LoVo (cell line): Measurements from ENCODE around the gene CKAP4.

ENCODE experiments used
- DNase-seq: peaks from one replicate; pipeline ENCODE4 v3.0.0-alpha.2; 2016; ENCODE audit warnings: low spot score

Gene CKAP4

GRCh38 chr12:106274012-106274411 lies 26.2 kb upstream of the CKAP4 start:
- no peak for DNase-seq

- no peak for DNase-seq
These were observed 25.7 kb upstream of the CKAP4 start for GRCh38 chr12:106273491-106273890.

DNA sequence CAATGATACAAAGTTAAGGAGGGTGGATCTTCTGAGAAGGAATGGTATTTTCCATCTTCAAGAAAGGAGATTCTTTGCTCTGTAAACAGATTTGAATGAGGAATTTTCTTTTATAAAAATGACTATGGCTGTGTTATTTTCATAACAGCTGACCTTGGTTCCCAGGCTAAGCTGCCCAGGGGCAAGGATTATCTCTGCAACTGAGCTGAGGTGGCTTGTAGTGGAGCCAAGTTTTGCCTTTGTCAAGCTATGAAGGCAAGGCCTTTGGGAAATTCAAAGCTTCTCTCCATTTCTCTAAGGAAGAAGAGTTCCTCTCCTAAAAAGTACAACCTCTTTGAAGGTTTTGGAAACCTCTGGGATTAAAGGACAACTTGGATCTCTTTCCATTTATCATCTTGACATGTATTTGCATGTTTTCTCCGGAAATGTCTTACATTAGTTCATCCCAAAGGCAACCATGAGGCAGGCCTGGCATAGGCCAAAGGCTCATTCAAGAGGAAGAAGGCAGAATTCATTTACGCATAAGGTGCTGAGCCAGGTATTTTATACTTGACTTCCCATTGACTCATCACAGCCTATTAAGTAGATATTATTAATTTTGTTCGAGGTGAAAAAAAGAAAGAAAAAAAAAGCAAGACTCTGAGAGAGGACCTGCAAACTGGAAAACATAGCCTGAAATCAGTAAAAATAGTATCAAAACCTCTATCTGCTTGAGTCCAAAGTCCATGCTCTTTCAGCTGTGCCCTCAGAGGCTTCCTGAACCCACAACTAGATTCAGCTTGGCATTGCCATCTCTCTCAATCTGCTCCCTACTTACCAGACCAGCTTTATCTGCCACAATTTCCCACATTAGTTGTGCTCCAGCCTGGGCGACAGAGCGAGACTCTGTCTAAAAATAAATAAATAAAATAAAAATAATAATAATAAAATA lies 24.0 kb upstream of the CKAP4 start:
- no peak for DNase-seq

GRCh38 chr12:106269150-106269771 lies 21.4 kb upstream of the CKAP4 start:
- DNase-seq: no peak

DNA sequence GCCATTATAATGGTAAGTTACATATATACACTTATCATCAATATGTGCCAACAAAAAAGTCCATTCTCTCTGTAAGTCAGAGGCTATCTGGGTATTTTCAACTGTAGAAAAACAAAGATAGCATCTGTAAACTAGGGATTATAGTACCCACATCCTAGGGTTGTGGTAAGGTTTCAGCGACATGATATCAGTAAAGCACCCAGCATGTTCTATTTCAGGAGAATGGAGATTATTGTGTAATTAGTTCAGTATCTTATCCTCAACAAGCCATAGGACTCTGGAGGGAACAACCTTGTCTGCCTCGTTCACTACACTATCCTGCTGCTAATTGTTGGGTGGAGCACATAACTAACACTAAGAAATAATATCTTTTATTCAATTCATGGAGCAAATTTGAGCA lies 19.7 kb upstream of the CKAP4 start:
- no peak for DNase-seq

DNA sequence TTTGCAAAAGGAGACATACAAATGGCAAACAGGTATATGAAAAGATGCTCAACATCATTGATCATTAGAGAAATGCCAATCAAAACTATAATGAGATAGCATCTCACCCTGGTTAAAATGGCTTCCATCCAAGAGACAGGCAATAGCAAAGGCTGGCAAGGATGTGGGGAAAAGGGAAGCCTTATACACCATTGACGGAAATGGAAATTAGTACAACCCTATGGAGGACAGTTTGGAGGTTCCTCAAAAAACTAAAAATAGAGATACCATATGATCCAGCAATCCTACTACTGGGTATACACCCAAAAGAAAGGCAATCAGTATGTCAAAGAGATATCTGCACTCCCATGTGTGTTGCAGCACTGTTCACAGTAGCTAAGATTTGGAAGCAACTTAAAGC lies 17.3 kb upstream of the CKAP4 start:
- no peak for DNase-seq

DNA sequence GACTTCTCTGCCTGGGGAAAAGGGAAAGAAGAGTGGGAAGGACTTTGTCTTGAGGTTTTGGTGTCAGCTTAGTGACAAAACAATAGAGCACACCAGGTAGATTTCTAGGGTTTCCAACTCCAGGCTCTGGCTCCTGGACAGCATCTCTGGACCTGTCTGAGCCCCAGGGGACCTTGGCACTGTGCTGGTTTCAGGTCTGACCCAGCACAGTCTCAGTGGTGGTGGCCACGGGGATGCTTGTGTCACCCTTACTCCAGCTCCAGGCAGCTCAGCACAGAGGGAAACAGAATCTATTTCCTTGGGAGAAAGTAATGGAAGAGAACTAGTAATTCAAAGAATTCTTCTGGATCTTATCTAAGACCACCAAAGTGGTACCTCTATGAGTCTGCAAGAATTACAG lies 11.1 kb upstream of the CKAP4 start:
- DNase-seq: no peak

DNA sequence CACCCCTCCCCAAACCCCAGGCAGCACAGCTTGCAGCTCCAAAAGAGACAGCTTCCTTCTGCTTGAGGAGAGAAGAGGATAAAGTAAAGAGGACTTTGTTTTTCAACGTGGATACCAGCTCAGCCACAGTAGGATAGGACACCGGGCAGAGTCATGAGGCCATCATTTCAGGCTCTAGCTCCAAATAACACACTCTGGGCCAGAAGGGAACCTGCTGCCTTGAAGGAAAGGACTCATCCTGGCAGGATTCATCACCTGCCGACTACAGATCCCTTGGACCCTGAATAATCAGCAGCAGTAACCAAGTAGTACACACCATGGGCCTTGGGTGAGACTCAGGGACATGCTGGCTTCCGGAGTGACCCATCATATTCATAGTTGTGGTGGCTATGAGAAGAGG lies 10.4 kb upstream of the CKAP4 start:
- DNase-seq: no peak

DNA sequence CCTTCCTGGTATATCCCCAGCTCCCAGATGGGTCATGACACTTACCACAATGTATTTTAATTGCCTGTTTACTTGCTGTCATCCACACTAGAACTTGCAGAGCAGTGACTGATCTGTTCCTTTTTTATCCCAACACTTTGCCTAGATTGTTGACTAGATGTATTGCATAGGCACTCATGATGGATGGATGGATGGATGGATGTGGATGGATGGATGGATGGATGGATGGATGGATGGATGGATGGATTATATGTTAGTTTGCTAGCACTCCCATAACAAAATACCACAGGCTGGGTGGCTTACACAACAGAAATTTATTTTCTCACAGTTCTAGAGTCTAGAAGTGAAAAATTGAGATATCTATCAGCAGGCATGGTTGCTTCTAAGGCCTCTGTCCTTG lies 8.7 kb upstream of the CKAP4 start:
- DNase-seq: no peak

DNA sequence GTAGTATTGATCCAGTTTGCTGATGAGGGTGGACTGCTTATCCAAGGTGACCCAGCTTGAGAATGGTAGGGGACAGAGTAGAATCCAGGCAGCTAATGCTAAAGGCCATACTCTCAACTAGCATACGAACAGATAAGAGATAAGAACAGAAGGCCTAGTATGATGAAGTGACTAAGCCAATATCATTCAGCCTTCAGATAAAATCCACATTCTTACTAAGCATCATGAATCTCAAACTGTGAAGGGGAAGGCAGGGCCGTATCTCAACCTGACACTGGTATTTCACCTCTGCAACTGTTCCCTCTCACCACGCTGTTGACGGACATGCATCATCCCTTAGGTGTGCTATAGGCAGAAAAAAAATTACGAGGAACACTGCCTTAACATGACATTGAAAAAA lies 8.1 kb upstream of the CKAP4 start:
- no peak for DNase-seq

DNA sequence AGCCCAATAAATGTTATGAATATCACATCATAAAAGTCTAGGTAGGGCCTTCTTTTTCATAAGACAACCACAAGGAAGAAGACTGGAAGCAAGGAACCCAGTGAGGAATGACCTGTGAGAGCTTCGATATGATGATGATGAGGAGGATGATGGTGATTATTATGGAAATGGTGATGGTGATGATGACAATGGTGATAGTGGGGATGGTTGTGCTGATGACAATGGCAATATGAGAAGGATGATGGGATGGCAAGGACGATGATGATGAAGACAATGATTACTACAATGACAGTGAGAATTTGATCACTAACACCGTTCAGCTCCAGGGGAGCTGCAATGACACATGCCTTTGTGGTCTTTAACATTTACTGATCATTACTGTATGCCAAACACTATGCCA lies 7.7 kb upstream of the CKAP4 start:
- no peak for DNase-seq

DNA sequence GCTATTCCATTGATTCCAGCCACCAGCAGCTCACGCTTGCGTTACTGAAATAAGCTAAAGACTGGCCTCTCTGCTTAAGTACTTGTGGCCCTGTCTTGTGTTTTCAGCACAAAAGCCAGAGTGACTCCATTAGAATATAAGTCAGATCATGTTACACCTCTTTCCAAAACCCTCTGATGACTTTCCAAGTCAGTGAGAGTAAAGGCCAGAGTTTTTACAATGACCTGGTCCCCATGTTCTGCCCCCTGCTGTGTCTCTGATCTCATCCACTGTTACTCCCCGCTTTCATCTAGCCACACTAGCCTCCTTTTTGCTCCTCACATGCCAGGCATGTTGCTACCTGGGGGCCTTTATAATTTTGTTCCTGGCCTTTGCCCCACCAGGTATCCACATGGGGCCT lies 6.9 kb upstream of the CKAP4 start:
- DNase-seq: no peak

- no peak for DNase-seq
These were observed 4.0 kb upstream of the CKAP4 start for GRCh38 chr12:106251631-106252455.

DNA sequence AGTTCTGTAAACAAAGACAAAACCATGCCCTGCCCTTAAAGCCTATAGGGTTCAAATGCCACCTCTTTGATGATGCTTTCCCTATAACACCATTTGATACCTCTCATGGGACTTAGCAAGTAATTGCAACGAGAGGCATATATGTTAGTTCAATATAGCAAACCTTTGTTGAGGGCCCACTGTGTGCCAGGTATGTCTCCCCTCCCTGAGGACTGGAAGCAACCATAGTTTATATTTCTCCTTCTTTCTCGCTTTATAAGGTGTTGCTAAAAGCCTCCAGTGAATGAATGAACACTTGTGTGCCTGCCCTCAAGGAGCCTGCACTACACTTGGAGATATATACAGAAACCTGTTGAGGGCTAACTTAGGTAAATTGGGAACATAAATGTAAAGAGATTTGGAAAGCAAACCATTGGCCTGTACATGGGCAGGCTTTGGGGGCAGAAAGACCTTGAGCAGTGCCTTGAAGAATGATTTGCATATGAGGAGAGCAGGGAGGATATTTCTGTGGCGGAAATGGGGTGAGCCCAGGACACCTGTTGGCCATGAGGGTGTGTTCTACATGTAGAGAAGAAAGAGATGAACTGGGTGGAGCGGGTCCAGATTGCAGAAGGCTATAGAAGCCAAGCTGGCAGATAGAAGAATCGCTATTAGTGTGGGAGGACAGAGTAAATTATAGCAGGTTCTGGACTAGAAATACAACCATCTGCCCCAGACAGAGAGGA lies 1.8 kb upstream of the CKAP4 start:
- no peak for DNase-seq

GRCh38 chr12:106248846-106249371 lies 1.1 kb upstream of the CKAP4 start:
- DNase-seq: no peak

DNA sequence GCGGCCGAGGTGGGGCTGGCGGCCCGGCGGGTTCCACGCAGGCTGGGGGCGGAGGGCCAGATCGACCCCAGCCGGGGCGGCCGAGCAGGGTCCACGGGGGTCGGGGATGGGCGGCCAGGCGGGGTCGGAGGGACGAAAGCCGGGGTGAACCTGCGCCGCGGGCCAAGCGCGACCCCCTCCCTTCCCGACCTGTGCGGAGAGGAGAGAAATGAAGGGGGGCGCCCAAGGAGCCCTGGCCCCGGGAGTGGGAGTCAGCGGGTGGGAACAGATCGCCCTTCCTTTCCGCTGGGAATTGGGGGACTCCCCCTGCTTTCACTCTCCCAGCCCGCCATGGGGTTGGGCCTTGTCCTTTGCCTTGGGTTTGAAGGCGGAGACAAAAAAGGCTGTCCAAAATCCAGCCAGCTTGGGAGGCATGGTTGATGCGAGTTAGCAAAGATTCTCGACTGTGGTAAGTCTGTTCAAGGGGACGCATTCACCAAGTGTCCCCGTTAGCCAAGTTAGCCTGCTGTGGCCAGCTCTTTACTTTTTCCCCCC lies 559 bp upstream of the CKAP4 start:
- DNase-seq: peak; percentile 18

DNA sequence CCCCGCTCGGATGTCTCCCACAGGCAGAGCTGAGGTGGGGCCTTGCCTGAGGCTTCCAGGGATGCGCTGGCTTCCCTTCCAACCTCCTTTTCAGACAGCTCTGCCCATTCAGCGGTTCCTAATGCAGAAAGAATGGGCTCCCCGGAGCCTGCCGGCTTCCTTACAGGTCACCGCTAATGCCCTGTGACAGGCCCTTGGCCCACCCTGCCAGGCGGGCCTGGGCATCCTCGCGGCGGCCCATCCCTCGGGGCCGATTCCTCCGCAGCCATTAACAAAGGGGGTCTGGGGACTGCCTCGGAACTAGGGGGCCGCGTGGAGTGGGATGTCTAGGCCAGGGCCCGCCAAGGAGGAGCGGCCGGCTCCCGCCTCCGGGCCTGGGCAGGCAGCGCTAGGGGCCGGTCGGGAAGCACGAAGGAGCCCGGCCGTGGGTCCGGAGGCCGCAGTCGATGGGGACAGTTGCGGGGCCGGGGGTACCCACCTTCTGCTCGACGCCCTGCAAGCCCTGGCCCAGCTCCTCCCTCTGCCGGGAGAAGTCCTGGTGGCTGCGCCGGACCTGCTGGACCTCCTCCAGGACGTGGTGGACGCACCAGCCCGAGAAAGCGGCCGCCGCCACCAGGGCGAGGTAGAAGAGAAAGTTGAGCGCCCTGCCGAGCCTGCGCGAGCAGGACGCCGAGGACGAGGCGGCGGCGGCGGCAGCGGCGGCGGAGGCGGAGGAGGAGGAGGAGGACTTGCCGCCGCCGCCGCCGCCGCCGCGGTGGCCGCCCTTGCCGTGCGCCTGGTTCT lies 738 bp downstream of the CKAP4 start:
- peak; percentile 43 for DNase-seq

- DNase-seq: peak; percentile 87
These were observed 2.1 kb downstream of the CKAP4 start for GRCh38 chr12:106245767-106246166.

GRCh38 chr12:106243620-106244019 lies 4.2 kb downstream of the CKAP4 start:
- no peak for DNase-seq

DNA sequence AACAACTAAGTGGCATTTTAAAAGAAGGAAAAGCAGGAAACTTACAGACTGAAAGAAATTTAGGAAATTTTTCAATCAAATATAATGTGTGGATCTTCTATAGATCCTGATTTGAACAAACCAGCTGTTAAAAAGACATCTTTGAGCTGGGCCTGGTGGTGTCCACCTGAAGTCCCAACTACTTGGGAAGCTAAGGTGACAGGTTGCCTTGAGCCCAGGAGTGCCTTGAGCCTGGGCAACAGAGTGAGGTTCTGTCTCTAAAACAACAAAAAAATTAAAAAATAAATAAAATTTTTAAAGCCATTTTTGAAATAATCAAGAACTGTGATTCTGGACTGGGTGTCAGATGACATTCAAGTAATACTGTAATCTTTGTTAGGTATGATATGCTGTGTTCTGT lies 7.0 kb downstream of the CKAP4 start:
- DNase-seq: no peak

DNA sequence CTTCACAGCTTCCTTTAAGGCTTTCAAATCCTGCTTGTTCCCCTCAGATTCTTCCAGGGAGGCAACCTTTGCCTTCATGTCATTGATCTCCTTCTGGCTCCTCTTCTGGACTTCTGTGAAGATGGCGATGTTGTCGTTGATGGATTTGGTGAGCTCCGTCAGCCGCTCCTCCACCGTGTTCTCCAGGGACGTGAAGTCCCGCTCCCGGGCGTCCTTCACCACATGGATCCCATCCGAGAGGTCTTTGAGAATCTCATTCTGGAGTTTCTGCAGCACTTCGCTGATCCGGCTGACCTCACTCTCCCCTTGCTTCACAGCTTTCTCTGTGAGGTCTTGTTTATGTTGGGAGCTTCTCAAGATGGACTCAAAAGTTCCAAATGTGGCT lies 7.9 kb downstream of the CKAP4 start:
- DNase-seq: no peak
